ENCODE results near the gene SF3B1.

GRCh38 chr2:197414039-197414438, 20.8 kb downstream of the SF3B1 start:
- TF ChIP-seq CTCF (optimal IDR thresholded peaks at IDR 0.05 in 1 of 3, IDR thresholded peaks at IDR 0.05 in 1 of 3, conservative IDR thresholded peaks at IDR 0.05 in 1 of 3; ENCODE audit: extremely low read depth in 1 of 3, insufficient read depth in 2 of 3, low read length in 3 of 3) (no peak), EZH2 (IDR thresholded peaks at IDR 0.05; ENCODE audit: low read length) (no peak)
